KOPT-K1 (cell line): ENCODE results near the gene RIN3.
"Not testable (repeated sequence)": the region's sequence is repeated elsewhere in the genome, so short reads cannot be mapped to it uniquely, and the experiment has no call there.

Experiments used
- H3K27ac ChIP-seq: fragments of 200-600 bp; sonication (generic); 2 replicates; pipeline ENCODE4 v1.5.1; 2016; ENCODE audit warnings: antibody characterized with exemption, mild to moderate bottlenecking, low read depth, low read length; ENCODE audit not compliant: poor library complexity, severe bottlenecking
- H3K36me3 ChIP-seq: fragments of 200-600 bp; sonication (generic); 2 replicates; pipeline ENCODE4 v1.5.1; 2017; ENCODE audit warnings: antibody characterized with exemption, mild to moderate bottlenecking, low read length, moderate library complexity; ENCODE audit not compliant: insufficient read depth
- H3K9me3 ChIP-seq: fragments of 200-600 bp; sonication (generic); 2 replicates; pipeline ENCODE4 v1.5.1; 2017; ENCODE audit warnings: antibody characterized with exemption, low read length, mild to moderate bottlenecking; ENCODE audit not compliant: insufficient read depth, poor library complexity, severe bottlenecking

The RIN3 gene

GRCh38 chr14:92675976-92676375, 162.4 kb downstream of the RIN3 start:
- Histone ChIP-seq H3K27ac (no peak overlapping the region), H3K36me3 (peaks cover 89% of the 10 kb centered on the region)

GRCh38 chr14:92676403-92677086, 163.0 kb downstream of the RIN3 start:
- Histone ChIP-seq H3K27ac (no peak overlapping the region), H3K9me3 (no peaks in the 10 kb centered on the region), H3K36me3 (peaks cover 89% of the 10 kb centered on the region)

More at GRCh38 chr14:92675976-92676375, 162.4 kb downstream of the RIN3 start:
- H3K9me3 ChIP-seq, result no peaks in the 10 kb centered on the region

DNA sequence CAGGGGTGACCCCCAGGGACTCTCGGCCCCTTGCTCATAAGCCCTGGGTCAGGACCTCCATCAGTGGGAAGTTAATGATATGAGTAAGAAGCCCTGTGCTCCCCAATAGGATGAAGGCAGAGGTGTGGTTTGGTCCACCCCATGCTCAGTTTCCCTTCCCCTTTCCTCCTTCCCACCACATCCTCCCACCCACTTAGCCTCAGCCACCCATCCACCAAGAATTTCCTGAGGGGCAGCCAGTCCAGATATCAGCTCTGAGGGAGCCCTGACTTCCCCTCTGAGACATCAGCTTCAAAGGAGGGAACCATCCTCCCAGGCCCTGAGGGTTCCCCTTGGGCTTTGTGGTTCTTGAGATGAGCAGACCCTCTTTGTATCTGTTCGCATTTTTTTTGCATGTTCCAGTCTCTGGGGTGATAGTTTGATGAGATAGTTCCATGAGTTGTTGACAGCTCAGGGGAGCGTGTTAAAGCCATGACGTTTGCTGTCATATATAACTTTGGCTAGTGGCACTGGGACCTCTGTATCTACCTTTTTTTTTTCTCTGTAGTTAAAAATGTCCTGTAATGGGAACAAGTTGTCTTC, 163.6 kb downstream of the RIN3 start:
- no peak overlapping the region for H3K27ac ChIP-seq
- H3K9me3 ChIP-seq, result no peaks in the 10 kb centered on the region
- H3K36me3 ChIP-seq, result peaks cover 87% of the 10 kb centered on the region

GRCh38 chr14:92677955-92678354, 164.4 kb downstream of the RIN3 start:
- H3K27ac ChIP-seq, result no peak overlapping the region
- H3K36me3 ChIP-seq, result peaks cover 87% of the 10 kb centered on the region
- no peaks in the 10 kb centered on the region for H3K9me3 ChIP-seq

GRCh38 chr14:92678766-92679165, 165.2 kb downstream of the RIN3 start:
- Histone ChIP-seq H3K27ac (no peak overlapping the region), H3K9me3 (no peaks in the 10 kb centered on the region), H3K36me3 (peaks cover 89% of the 10 kb centered on the region)

DNA sequence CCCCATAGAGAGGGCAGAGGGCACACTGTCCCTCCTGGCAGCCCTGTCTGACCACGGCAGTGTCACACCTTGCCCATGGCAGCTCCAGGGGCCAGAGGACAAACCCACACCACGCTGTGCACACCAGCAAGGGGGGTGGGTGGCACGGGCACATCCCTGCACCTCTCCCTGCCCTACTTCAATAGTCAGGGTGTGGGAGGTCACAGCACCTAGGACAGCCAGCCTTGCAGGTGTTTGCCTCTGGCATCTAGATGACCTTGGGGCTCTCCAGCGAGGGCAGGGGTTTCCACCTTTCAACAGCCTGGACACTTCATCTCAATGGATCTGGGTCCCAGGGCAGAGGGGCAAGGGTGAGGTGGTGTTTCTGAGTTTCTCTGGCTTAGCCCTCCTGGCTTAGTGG, 165.7 kb downstream of the RIN3 start:
- H3K9me3 ChIP-seq, result no peaks in the 10 kb centered on the region
- no peak overlapping the region for H3K27ac ChIP-seq
- H3K36me3 ChIP-seq, result peaks cover 84% of the 10 kb centered on the region

- not testable (repeated sequence) for H3K27ac ChIP-seq, H3K9me3 ChIP-seq
- peaks cover 83% of the 10 kb centered on the region for H3K36me3 ChIP-seq
Measured at GRCh38 chr14:92680330-92680729, 166.7 kb downstream of the RIN3 start.

GRCh38 chr14:92680781-92681650, 167.4 kb downstream of the RIN3 start:
- H3K27ac ChIP-seq, result no peak overlapping the region
- H3K36me3 ChIP-seq, result peaks cover 82% of the 10 kb centered on the region
- no peaks in the 10 kb centered on the region for H3K9me3 ChIP-seq

DNA sequence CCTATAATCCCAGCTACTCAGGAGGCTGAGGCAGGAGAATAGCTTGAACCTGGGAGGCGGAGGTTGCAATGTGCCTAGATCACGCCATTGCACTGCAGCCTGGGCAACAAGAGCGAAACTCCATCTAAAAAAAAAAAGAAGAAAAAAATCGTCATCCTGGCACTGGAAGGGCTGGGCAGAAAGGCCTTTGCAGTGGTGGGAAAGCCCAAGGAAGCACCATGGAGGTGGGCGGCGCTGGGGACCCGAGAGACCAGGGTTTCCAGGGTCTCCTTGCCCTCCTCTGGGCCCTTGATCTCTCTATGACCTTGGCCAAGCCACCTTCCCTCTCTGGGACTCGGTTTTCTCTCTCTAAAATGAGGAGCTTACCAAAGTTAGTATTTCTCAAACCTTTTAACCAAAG, 169.5 kb downstream of the RIN3 start:
- H3K27ac ChIP-seq, result no peak overlapping the region
- peaks cover 80% of the 10 kb centered on the region for H3K36me3 ChIP-seq
- no peaks in the 10 kb centered on the region for H3K9me3 ChIP-seq

DNA sequence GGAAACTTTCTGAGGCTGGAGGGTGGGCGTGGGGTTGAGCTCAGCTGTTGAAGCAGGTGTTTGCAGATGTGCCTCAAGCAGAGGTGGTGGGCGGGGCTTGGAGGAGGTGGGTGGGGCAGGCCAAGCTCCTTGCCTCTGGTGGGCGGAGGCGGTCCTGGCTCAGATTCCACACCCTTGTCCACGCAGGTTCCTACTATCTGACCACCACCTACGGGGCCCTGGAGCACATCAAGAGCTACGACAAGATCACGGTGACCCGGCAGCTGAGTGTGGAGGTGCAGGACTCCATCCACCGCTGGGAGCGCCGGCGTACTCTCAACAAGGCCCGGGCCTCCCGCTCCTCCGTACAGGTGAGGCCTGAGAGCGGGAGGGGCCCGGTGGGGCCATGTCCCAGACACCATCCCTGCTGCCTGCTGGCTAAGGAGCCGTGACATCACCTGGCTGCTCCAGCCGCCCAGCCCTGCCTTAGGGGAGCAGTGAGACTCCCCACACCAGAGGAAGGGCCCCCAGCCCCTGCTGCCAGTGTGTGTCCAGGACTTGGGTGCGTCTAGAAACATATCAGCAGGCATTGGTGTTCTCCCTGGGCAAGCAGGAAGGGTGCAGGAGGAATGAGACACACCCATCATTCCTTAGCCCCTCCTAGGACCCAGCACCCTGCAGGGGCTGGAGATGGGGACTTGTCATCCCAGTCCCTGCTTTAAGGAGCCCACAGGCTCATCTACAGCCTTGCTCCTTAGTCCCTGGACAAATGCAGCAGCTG, 171.4 kb downstream of the RIN3 start:
- H3K36me3 ChIP-seq, result peaks cover 74% of the 10 kb centered on the region
- H3K27ac ChIP-seq, result no peak overlapping the region
- H3K9me3 ChIP-seq, result no peaks in the 10 kb centered on the region

DNA sequence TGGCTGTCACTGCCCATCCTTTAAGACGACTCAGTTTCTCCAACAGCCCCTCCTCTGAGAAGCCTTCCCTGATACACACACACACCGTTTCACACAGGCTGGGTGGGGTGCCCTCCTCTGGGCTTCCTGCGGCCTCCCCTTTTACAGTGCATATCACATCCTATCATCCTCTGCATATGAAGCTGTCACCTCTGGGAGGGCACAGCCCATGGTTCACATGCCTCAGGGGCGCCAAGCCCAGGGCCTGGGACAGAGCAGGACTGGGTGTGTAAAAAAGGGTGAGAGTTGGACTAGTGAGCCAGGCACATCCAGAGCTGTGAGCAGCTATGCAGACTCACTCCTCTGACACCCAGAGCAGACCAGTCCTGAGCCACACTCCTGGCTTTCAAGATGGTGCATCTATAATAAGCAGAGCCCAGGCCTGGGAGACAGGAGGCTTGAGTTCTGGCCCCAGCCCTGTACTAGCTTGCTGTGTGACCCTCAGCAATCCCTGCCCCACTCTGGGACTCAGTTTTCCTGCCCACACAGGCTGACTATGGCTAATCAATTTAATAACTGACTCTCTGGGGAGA, 172.3 kb downstream of the RIN3 start:
- H3K36me3 ChIP-seq, result peaks cover 74% of the 10 kb centered on the region
- no peak overlapping the region for H3K27ac ChIP-seq
- no peaks in the 10 kb centered on the region for H3K9me3 ChIP-seq

DNA sequence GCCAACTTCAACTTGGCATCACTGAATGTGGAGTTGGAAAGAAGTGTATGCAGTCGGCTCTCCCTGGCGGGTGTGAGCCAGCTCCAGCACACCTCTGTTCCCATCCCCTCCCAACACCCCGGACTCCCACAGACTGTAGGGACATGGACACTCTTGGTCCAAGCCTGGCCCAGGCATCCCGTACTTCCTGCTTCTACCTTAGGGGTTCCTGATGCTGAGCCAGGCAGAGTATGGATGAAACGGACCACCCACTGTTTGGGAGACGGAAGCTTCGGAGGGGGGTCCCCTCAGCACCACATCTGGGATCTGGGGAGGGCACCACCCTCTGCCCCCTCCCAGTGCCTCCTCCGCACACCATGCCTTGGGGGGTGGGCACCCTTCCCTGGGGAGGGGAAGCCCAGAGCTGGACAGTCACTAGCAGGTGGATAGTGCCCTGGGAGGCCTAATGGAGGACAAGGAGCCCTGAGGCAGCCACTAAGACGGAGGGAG, 172.9 kb downstream of the RIN3 start:
- Histone ChIP-seq H3K36me3 (peaks cover 69% of the 10 kb centered on the region), H3K27ac (no peak overlapping the region), H3K9me3 (no peaks in the 10 kb centered on the region)

DNA sequence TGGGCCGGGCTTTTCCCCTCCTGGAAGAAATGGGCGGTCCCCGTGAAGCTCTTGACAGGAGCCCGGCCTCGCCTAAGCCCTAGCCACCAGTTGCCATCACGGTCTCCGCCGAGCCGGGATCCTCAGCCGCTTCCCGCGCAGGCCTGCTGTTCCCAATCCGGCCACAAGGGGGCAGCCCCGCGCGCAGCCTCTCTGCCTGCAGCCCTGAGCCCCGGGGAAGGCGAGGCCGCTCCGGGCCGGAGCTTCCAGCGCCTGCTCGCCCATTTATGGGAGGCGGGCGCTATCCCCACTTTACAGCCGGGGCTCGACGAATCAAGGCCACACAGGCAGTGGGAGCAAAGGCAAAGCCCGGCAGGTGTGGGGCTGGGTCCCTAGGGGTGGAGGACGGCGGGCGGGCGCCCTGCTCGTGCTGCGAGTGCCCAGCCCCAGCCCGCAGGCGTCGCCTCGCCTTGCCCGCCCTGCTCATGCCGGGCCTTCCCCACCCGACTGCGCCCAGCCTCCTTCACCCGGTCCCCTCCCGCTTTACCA, 173.4 kb downstream of the RIN3 start:
- H3K9me3 ChIP-seq, result no peaks in the 10 kb centered on the region
- peaks cover 67% of the 10 kb centered on the region for H3K36me3 ChIP-seq

DNA sequence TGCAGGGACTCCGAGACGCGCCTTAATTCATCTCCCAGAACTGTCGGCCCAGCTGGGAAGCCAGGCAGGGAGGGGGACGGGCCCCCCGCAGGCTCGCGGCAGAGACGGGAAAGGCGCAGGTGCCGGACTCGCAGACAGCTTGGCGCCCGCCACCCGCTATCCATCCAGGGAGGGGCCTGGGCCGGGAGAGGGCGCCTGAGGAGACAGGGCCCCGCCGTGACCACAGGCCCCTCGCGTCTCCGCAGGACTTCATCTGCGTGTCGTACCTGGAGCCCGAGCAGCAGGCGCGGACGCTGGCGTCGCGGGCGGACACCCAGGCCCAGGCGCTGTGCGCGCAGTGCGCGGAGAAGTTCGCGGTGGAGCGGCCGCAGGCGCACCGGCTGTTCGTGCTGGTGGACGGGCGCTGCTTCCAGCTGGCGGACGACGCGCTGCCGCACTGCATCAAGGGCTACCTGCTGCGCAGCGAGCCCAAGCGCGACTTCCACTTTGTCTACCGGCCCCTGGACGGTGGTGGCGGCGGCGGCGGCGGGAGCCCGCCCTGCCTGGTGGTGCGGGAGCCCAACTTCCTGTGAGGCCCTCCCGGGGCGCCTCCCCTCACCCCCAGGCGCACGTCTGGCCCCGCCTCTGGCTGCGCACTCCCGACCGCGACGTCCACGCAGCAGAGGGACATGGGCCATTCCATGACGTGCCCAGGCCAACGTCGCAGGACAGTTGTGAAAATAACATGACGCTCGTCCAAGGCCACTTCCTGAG, 174.3 kb downstream of the RIN3 start:
- no peaks in the 10 kb centered on the region for H3K9me3 ChIP-seq
- H3K27ac ChIP-seq, result no peak overlapping the region
- H3K36me3 ChIP-seq, result peaks cover 58% of the 10 kb centered on the region

More for the DNA sequence above, 173.4 kb downstream of the RIN3 start:
- H3K27ac ChIP-seq, result no peak overlapping the region
